Measurements from ENCODE around the gene HSD11B1L. TPM values are rescaled to one million over a fixed set of nuclear protein-coding genes. Genes with fewer than 3 reads are reported as not detected.

The HSD11B1L gene
- total and polyA plus RNA-seq, 2 donors (not counting 1 experiment from before 2014, with no cell fraction given), result 1.8 to 4.6 TPM

DNA sequence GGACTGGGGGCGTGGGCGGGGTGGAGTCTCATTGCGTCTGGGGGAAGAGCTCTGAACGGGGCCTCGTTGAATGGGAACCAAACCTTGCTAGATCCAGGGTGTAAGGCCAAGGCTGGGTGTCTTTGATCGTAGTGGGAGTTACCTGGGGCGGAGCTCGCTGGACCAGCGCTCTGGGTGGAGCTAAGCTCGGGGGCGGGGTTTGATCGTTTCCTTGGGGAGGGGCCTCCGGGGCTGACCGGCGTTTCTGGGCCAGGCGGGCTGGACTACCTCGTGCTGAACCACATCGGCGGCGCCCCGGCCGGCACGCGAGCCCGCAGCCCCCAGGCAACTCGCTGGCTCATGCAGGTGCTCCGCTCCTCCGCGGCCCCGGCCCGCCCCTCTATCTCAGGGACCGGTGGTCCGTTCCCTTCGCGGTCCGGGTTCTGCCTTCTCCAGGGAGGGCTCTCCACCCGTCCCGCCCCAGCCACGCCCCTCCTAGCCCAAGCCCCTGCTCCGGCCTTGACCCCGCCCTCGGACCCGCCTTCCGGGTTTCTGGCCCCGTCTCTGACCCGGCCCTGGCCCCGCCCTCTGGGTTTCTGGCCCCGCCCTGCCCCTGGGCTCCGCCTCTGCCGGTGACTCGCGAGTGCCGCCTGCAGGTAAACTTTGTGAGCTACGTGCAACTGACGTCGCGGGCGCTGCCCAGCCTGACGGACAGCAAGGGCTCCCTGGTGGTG is 6.0 kb downstream of the HSD11B1L start:
- ATAC-seq (ENCODE audit: low read depth), result peak; percentile 75
- Mint-ChIP-seq H3K4me3 (peak overlapping the region; percentile 93), H3K27ac (peak overlapping the region; percentile 92), H3K27me3 (no peaks in the 10 kb centered on the region), H3K4me1 (peaks cover 38% of the 10 kb centered on the region), H3K9me3 (ENCODE audit: insufficient read depth) (no peaks in the 10 kb centered on the region)
- H4K20me1 ChIP-seq (ENCODE audit: control insufficient read depth, insufficient read depth, low read length, poor library complexity, severe bottlenecking), result peaks cover 16% of the 10 kb centered on the region
- under 1% methylated on average over 59 of the region's 59 CpGs for WGBS (ENCODE audit: insufficient coverage)
- peaks cover 12 to 35% of the 10 kb centered on the region in 2 donors for H3K4me1 ChIP-seq (ENCODE audit: control insufficient read depth in 2 of 2, insufficient read depth in 2 of 2, low read length in 2 of 2)
- no peaks in the 10 kb centered on the region for H3K27me3 ChIP-seq (replicated peaks in 1 of 4; ENCODE audit: control extremely low read depth in 1 of 4, control insufficient read depth in 3 of 4, insufficient read depth in 4 of 4, low read length in 3 of 4)
- H2AFZ ChIP-seq (ENCODE audit: insufficient read depth, low read depth, low read length, poor library complexity, severe bottlenecking), result peak overlapping the region; percentile 80
- peak overlapping the region; percentile 56 to 76 for H3K27ac ChIP-seq (ENCODE audit: low read length in 2 of 2)
- H3K4me3 ChIP-seq (ENCODE audit: control extremely low read depth in 1 of 5, extremely low read depth in 1 of 5, insufficient read depth in 1 of 5, low read depth in 2 of 5, low read length in 4 of 5), result peak overlapping the region in 4 of 5 experiments; percentile 44 to 71 (median 68)
- CTCF ChIA-PET, result interaction anchor here (0.6 to 2.2 kb wide), 11 partner anchors 11 to 746 kb away, joined by 3 to 10 read pairs (median 3); partner anchors contain the start of genes CATSPERD, LONP1, SAFB and SAFB2
- peak overlapping the region; percentile 70 for H3K9ac ChIP-seq (ENCODE audit: low read length)
- peaks cover 0 to 5% of the 10 kb centered on the region in 2 experiments for H3K36me3 ChIP-seq (replicated peaks in 1 of 2; ENCODE audit: control extremely low read depth in 1 of 2, control insufficient read depth in 1 of 2, extremely low read depth in 1 of 2, insufficient read depth in 2 of 2, low read length in 1 of 2)
- peak; percentile 96 for DNase-seq
- peak overlapping the region; percentile 83 for H3K4me2 ChIP-seq (replicated peaks; ENCODE audit: low read depth, low read length, poor library complexity, severe bottlenecking)
- H3K9me3 ChIP-seq (ENCODE audit: control extremely low read depth in 1 of 3, control insufficient read depth in 2 of 3, insufficient read depth in 1 of 3, low read length in 2 of 3), result peaks cover 0 to 12% (median 0%) of the 10 kb centered on the region in 3 donors
- TF ChIP-seq, protein P1, sequence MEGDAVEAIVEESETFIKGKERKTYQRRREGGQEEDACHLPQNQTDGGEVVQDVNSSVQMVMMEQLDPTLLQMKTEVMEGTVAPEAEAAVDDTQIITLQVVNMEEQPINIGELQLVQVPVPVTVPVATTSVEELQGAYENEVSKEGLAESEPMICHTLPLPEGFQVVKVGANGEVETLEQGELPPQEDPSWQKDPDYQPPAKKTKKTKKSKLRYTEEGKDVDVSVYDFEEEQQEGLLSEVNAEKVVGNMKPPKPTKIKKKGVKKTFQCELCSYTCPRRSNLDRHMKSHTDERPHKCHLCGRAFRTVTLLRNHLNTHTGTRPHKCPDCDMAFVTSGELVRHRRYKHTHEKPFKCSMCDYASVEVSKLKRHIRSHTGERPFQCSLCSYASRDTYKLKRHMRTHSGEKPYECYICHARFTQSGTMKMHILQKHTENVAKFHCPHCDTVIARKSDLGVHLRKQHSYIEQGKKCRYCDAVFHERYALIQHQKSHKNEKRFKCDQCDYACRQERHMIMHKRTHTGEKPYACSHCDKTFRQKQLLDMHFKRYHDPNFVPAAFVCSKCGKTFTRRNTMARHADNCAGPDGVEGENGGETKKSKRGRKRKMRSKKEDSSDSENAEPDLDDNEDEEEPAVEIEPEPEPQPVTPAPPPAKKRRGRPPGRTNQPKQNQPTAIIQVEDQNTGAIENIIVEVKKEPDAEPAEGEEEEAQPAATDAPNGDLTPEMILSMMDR (IDR thresholded peaks at IDR 0.05), result peak; percentile 76
- TF ChIP-seq EZH2 (IDR thresholded peaks at IDR 0.05; ENCODE audit: borderline replicate concordance, insufficient read depth, low read depth, low read length, poor library complexity, severe bottlenecking), result no peak
- H3K79me2 ChIP-seq (ENCODE audit: control insufficient read depth, insufficient read depth, low read length), result peaks cover 16% of the 10 kb centered on the region
- POLR2A ChIA-PET, result interaction anchor here (0.5 to 1.9 kb wide), 7 partner anchors 9 to 1925 kb away, joined by 3 to 13 read pairs (median 5); partner anchors contain the start of genes LONP1, SAFB and SAFB2
- intact Hi-C loops (cut with micrococcal nuclease), result loop anchor here (5.0 to 10.0 kb wide), 2 partner anchors 1660 to 1922 kb away; partner anchors contain the start of genes APBA3, ARHGEF18 and MRPL54
